Activated CD4-positive, alpha-beta T cell treated with anti-CD3 and anti-CD28 coated beads for 1 hour (primary cell): ENCODE results near the gene SRF.

Experiments used
- DNase-seq: peaks from one replicate; pipeline ENCODE4 v3.0.0-alpha.2; 2020

The SRF gene

DNA sequence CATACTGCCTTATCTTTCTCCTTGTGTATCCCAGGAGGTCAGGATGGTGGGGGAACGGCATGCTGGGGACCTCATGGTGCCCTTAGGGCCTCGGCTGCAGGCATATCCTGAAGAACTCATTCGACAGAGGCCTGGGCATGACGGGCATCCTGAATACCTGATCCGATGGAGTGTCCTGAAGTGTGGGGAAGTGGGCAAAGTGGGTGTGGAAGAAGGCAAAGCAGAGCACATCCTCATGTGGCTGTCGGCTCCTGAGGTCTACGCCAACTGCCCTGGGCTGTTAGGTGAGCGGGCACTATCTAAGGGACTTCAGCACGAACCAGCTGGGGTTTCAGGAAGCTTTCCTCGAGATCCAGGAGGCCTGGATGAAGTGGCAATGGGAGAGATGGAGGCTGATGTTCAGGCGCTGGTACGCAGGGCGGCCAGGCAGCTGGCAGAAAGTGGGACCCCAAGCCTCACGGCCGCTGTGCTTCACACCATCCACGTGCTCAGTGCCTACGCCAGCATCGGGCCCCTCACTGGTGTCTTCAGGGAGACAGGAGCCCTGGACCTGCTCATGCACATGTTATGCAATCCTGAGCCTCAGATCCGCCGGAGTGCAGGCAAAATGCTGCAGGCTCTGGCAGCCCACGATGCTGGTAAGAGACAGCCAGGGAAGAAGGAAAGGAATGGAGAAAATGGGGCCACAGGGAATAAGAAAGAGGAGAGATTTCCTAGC, 13.4 kb downstream of the SRF start:
- DNase-seq = no peak

GRCh38 chr6:43185391-43185985, 14.4 kb downstream of the SRF start:
- DNase-seq = no peak

GRCh38 chr6:43186019-43186418, 14.9 kb downstream of the SRF start:
- no peak for DNase-seq

GRCh38 chr6:43186706-43187105, 15.6 kb downstream of the SRF start:
- no peak for DNase-seq

DNA sequence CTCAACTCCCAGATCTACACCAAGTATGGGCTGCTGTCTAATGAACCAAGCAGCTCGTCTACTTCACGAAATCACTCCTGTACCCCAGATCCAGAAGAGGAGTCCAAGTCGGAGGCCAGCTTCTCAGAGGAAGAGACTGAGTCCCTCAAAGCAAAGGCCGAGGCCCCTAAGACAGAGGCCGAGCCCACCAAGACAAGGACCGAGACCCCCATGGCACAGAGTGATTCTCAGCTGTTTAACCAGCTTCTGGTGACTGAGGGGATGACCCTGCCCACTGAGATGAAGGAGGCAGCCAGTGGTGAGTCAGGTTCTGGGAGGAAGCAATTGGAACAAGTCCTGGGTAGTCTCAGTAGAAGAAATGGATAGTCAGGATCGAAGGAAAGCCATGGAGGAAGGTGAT, 16.8 kb downstream of the SRF start:
- DNase-seq = no peak

DNA sequence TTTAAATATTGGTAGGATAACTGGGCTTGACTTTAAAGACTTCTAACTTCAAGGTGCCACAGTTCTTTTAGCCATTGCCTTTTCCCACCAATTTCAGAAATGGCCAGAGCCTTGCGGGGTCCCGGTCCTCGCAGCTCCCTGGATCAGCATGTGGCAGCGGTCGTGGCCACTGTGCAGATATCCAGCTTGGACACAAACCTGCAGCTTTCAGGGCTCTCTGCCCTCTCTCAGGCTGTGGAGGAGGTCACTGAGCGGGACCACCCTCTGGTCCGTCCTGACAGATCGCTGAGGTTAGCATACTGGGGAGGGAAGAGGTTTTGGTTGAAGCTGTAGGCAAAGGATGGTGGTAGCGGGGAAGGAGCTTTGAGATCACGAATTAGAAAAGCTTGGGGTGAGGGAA, 17.4 kb downstream of the SRF start:
- DNase-seq = no peak

GRCh38 chr6:43189776-43190304, 18.8 kb downstream of the SRF start:
- DNase-seq = no peak

GRCh38 chr6:43192911-43193310, 21.8 kb downstream of the SRF start:
- DNase-seq = no peak

DNA sequence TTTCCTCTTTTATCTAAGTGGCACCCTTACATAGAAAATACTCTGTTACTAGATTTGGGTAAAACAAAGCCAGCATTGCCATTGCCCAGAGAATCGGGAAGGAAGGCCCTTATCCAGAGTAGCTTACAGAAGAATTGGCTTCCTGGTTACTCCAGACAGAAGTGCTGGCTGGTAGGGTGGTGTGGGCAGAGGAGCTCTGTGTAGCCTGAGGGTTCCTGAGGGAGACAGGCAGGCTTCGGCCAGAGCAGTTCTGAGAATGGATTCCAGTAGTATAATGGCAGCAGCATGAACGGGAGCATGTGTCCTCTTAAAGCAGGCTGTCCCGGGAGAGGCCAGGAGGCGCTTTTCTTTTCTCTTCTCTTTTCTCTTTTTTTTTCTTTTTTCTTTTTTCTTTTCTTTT, 22.9 kb downstream of the SRF start:
- DNase-seq = no peak

GRCh38 chr6:43196337-43196736, 25.3 kb downstream of the SRF start:
- DNase-seq = no peak

DNA sequence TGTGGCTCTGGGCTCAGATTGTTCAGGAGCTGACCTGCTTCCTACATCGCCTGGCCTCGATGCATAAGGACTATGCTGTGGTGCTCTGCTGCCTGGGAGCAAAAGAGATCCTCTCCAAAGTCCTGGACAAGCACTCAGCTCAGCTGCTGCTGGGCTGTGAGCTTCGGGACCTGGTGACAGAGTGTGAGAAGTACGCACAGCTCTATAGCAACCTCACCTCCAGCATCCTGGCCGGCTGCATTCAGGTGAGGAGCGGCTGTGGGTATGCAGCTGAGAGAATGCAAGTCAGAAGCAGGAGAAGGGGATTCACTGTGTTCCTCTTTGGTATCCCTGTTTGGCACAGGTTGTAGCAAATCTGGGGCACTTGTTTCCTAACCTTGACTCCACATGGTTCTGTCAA, 28.8 kb downstream of the SRF start:
- DNase-seq = no peak

GRCh38 chr6:43200541-43200940, 29.5 kb downstream of the SRF start:
- DNase-seq = no peak

DNA sequence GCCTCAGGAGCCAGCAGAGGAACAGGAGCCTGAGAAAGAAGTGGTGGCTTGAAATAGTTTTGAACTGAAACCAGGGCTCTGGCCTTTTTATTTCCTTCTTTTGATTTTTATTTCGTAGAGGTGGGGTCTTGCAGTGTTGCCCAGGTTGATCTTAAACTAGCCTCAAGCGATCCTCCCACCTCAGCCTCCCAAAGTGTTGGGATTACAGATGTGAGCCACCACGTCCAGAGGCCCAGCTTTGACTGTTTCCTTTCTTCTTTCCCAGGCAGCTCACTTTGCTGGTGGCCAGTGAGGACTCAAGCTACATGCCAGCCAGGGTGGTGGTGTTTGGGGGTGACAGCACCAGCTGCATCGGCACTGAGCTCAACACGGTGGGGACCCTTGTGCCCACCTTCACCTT, 31.4 kb downstream of the SRF start:
- DNase-seq = no peak

DNA sequence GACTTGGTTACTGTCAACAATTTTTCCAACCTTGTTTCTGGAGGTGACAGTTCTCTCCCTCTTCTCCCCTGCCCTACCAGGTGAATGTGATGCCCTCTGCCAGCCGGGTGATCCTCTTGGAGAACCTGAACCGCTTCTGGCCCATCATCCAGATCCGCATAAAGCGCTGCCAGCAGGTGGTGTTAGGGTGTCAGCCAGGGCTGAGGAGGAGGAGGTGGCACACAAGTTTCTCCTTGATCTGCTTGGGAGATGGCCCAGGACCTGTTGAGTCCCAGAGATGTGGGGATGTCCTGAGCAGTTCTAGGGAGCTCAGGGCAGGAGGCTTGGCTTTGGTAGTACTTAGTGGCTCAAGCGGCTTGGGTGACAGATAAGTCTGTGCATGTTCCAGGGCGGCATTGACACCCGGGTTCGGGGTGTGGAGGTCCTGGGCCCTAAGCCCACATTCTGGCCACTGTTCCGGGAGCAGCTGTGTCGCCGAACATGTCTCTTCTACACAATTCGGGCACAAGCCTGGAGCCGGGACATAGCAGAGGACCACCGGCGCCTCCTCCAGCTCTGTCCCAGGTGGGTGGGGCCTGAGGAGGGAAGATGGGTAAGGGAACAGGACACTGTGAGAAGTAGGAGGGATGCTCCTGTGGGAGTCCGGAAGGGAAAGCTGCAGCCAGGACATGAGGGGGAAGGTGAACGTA, 32.1 kb downstream of the SRF start:
- DNase-seq = no peak

- no peak for DNase-seq
These were observed 32.6 kb downstream of the SRF start for GRCh38 chr6:43203718-43204095.

GRCh38 chr6:43204271-43205105, 33.4 kb downstream of the SRF start:
- no peak for DNase-seq

DNA sequence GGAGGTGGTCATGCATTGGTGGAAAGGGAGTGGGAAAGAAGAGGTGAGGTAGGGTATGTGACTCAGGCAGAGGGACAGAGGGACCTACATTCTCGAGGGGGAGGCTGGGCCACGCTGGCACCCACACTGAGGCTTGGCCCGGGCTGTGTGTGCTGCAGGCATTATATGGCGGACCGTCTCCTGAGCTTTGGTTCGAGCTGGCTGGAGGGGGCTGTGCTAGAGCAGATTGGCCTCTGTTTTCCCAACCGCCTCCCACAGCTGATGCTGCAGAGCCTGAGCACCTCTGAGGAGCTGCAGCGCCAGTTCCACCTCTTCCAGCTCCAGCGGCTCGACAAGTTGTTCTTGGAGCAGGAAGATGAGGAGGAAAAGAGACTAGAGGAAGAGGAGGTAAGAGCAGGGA, 34.8 kb downstream of the SRF start:
- DNase-seq = no peak

DNA sequence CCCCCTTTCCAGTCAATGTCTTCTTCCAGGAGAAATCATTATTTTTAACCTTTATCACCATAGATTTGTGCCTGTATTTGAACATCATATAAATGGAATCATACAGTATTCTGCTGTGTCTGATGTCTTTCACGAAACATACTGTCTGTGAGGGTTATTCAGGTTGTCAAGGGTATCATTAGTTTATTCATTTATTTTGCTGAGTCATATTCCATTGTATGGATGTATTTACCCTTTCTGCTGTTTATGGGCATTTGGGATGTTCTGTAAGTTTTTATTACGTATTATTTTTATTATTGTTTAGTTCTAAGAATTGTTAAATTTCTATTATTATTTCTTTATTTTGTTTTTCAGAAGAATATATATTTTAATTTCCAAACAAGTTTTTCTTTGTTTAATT, 36.2 kb downstream of the SRF start:
- no peak for DNase-seq

DNA sequence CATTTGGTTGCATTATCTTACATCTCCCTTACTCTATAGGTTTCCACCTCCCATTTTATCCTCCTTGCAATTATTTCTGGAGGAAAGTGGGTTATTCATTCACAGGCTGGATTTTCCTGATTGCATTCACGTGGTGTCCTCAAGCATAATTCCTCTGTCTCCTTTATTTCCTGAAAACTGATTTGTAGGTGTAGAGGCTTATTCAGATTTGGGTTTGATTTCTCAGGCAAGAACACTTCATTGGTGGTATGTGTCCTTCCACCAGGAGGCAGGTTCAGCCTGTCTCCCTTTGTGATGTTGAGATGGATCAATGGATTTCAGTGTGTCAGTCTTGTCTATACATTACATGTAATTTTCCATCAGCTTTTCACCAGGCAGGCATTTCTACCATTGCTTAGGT, 40.9 kb downstream of the SRF start:
- no peak for DNase-seq

- DNase-seq = no peak
These were observed 42.4 kb downstream of the SRF start for GRCh38 chr6:43213431-43213830.

- DNase-seq = no peak
These were observed 44.0 kb downstream of the SRF start for GRCh38 chr6:43215066-43215465.

DNA sequence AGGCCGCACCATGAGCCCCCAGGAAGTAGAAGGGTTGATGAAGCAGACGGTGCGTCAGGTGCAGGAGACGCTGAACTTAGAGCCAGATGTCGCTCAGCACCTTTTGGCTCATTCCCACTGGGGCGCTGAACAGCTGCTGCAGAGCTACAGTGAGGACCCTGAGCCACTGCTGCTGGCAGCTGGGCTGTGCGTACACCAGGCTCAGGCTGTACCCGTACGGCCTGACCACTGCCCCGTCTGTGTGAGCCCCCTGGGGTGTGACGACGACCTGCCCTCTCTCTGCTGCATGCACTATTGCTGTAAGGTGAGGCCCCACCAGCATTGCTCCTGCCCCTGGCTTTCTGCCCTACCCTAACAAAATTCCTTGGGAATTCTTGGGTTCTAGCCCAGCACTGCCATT, 45.1 kb downstream of the SRF start:
- DNase-seq = no peak

DNA sequence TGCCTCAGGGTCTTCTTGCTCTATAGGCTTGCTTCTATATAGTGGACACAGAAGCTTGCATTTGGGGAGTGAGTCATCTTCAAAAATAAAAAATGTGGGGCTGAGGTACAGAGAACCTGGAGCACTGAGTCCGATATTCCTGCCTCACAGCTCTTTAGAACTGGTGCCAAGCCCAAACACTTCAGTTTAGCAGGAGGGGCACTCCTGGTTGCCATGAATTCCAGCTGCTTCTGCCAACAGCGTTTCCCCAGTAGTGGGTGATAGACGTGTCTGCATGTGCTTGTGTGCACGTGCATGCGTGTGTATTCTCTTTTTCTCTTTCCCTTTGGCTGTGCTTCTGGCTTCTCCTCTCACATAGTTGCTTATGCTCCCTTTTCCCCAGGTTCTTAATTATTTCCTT, 46.3 kb downstream of the SRF start:
- DNase-seq = no peak
